ENCODE measurements around the gene NFATC3. TPM values are rescaled to one million over a fixed set of nuclear protein-coding genes. Genes with fewer than 3 reads are reported as not detected.

Gene NFATC3
- total RNA-seq, 1 experiment from 2014 or later, result 43.9 TPM

DNA sequence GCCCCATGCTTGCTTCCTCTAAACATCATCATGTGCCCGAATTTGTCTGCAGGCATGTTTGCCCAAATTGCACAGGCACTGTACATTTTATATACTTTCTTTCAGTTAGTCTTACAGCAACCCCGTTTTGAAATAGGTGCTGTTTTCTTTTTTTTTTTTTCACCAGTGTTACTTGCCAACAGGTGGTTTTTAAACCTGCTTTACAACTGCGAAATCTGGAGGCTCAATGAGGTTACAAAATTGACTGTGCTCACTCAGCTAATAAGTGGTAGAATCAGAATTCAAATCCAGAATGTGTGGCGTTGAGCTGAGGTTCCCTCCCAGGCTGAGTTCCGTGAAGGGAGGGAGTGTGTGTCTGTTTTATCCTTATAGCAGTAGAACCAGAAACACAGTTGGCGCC is 165.8 kb downstream of the NFATC3 start:
- no TSS peak for BruUV-seq (replicated peaks)
- ChIA-PET CTCF (no interaction called here), POLR2A (no interaction called here)
- Histone ChIP-seq H3K36me3 (ENCODE audit: control insufficient read depth, insufficient read depth, low read length) (no peaks in the 10 kb centered on the region), H3K4me1 (peaks cover 10% of the 10 kb centered on the region), H3K27me3 (replicated peaks; ENCODE audit: control insufficient read depth, insufficient read depth, low read length) (no peaks in the 10 kb centered on the region), H3K4me3 (ENCODE audit: low read depth, low read length) (no peak overlapping the region), H3K9me3 (no peaks in the 10 kb centered on the region)
- H3K4me3 Mint-ChIP-seq (ENCODE audit: unreplicated experiment), result no peak overlapping the region
- no peaks in the 10 kb centered on the region for H3K27me3 Mint-ChIP-seq (ENCODE audit: insufficient read depth, unreplicated experiment)
- peaks cover 48% of the 10 kb centered on the region for H3K36me3 Mint-ChIP-seq (ENCODE audit: insufficient read depth, unreplicated experiment)
- TF ChIP-seq, protein P1, sequence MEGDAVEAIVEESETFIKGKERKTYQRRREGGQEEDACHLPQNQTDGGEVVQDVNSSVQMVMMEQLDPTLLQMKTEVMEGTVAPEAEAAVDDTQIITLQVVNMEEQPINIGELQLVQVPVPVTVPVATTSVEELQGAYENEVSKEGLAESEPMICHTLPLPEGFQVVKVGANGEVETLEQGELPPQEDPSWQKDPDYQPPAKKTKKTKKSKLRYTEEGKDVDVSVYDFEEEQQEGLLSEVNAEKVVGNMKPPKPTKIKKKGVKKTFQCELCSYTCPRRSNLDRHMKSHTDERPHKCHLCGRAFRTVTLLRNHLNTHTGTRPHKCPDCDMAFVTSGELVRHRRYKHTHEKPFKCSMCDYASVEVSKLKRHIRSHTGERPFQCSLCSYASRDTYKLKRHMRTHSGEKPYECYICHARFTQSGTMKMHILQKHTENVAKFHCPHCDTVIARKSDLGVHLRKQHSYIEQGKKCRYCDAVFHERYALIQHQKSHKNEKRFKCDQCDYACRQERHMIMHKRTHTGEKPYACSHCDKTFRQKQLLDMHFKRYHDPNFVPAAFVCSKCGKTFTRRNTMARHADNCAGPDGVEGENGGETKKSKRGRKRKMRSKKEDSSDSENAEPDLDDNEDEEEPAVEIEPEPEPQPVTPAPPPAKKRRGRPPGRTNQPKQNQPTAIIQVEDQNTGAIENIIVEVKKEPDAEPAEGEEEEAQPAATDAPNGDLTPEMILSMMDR (IDR thresholded peaks at IDR 0.05; ENCODE audit: insufficient read depth in 1 of 2, low read depth in 1 of 2, low read length in 1 of 2, severe bottlenecking in 1 of 2, unreplicated experiment in 1 of 2), result no peak
- intact Hi-C loops (cut with micrococcal nuclease; ENCODE audit: unreplicated experiment), result no loop called here
- H3K27ac Mint-ChIP-seq (ENCODE audit: unreplicated experiment), result no peak overlapping the region
- peaks cover 9% of the 10 kb centered on the region for H3K4me1 Mint-ChIP-seq (ENCODE audit: low read depth, unreplicated experiment)
- no peaks in the 10 kb centered on the region for H3K9me3 Mint-ChIP-seq (ENCODE audit: unreplicated experiment)
- no peak for DNase-seq

DNA sequence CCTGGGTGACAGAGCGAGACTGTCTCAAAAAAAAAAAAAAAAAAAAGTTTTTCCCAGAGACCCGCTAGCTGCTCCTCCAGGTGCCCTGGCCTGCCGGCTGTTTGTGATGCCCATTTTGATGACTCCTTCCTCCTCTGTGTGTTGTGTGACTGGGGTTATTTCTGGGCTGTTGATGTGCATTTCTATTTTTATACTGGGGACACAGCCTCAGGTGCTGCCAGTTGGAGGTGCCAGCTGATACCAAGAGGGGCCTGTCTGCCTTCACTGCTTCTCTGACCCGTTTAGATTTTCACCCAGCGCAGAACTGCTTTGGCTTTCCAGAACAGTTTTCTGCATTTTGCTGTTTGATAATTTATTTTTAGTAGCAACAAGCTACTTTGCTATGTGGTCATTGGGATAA is 166.7 kb downstream of the NFATC3 start:
- H3K4me1 Mint-ChIP-seq (ENCODE audit: low read depth, unreplicated experiment), result peaks cover under 1% of the 10 kb centered on the region
- TF ChIP-seq, protein P1 (IDR thresholded peaks at IDR 0.05; ENCODE audit: insufficient read depth in 1 of 2, low read depth in 1 of 2, low read length in 1 of 2, severe bottlenecking in 1 of 2, unreplicated experiment in 1 of 2), result no peak
- H3K27ac Mint-ChIP-seq (ENCODE audit: unreplicated experiment), result no peak overlapping the region
- DNase-seq, result no peak
- ChIA-PET POLR2A (no interaction called here), CTCF (interaction anchor here (1.5 kb wide), 1 partner anchor 12 kb away, joined by 4 read pairs; the partner anchor contains the start of gene SLC7A6)
- H3K4me3 ChIP-seq (ENCODE audit: low read depth, low read length), result no peak overlapping the region
- no peaks in the 10 kb centered on the region for H3K27me3 Mint-ChIP-seq (ENCODE audit: insufficient read depth, unreplicated experiment)
- no TSS peak for BruUV-seq (replicated peaks)
- intact Hi-C loops (cut with micrococcal nuclease; ENCODE audit: unreplicated experiment), result no loop called here
- H3K27me3 ChIP-seq (replicated peaks; ENCODE audit: control insufficient read depth, insufficient read depth, low read length), result no peaks in the 10 kb centered on the region
- peaks cover 52% of the 10 kb centered on the region for H3K36me3 Mint-ChIP-seq (ENCODE audit: insufficient read depth, unreplicated experiment)
- peaks cover 2% of the 10 kb centered on the region; the same call in 1 of the 2 replicates for H3K4me1 ChIP-seq
- H3K36me3 ChIP-seq (ENCODE audit: control insufficient read depth, insufficient read depth, low read length), result no peaks in the 10 kb centered on the region
- H3K9me3 Mint-ChIP-seq (ENCODE audit: unreplicated experiment), result no peaks in the 10 kb centered on the region
- no peak overlapping the region for H3K4me3 Mint-ChIP-seq (ENCODE audit: unreplicated experiment)
- no peaks in the 10 kb centered on the region for H3K9me3 ChIP-seq

DNA sequence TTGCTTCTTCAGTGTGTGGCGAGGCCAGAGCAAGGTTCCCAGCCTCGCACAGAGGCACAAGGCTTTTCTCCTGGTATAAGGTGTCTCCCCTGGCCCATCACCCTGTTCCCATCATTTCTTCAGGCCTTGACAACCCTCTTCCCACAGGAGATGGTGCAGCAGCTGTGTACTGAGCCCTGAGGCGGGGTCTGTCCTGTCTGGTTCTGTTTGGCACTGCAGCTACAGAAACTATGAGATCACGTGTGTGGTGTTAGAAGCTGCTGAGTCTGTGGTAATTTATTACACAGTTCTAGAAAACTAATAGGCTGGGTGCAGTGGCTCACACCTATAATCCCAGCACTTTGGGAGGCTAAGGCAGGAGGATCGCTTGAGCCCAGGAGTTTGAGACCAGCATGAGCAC is 167.2 kb downstream of the NFATC3 start:
- DNase-seq, result no peak
- H3K27ac Mint-ChIP-seq (ENCODE audit: unreplicated experiment), result no peak overlapping the region
- no TSS peak for BruUV-seq (replicated peaks)

More for the DNA sequence above, 167.2 kb downstream of the NFATC3 start:
- H3K27me3 Mint-ChIP-seq (ENCODE audit: insufficient read depth, unreplicated experiment), result no peaks in the 10 kb centered on the region
- peaks cover 3% of the 10 kb centered on the region for H3K4me1 Mint-ChIP-seq (ENCODE audit: low read depth, unreplicated experiment)
- H3K36me3 Mint-ChIP-seq (ENCODE audit: insufficient read depth, unreplicated experiment), result peaks cover 55% of the 10 kb centered on the region
- Histone ChIP-seq H3K4me3 (ENCODE audit: low read depth, low read length) (no peak overlapping the region), H3K36me3 (ENCODE audit: control insufficient read depth, insufficient read depth, low read length) (no peaks in the 10 kb centered on the region), H3K27me3 (replicated peaks; ENCODE audit: control insufficient read depth, insufficient read depth, low read length) (no peaks in the 10 kb centered on the region), H3K4me1 (peaks cover 4% of the 10 kb centered on the region), H3K9me3 (no peaks in the 10 kb centered on the region)
- ChIA-PET POLR2A (no interaction called here), CTCF (interaction anchor here (1.5 kb wide), 1 partner anchor 12 kb away, joined by 4 read pairs; the partner anchor contains the start of gene SLC7A6)
- intact Hi-C loops (cut with micrococcal nuclease; ENCODE audit: unreplicated experiment), result no loop called here
- TF ChIP-seq, protein P1 (IDR thresholded peaks at IDR 0.05; ENCODE audit: insufficient read depth in 1 of 2, low read depth in 1 of 2, low read length in 1 of 2, severe bottlenecking in 1 of 2, unreplicated experiment in 1 of 2), result no peak
- no peak overlapping the region for H3K4me3 Mint-ChIP-seq (ENCODE audit: unreplicated experiment)
- no peaks in the 10 kb centered on the region for H3K9me3 Mint-ChIP-seq (ENCODE audit: unreplicated experiment)
